DMS53 (cell line): ENCODE measurements around the gene PFKM.

Experiments
- DNase-seq: peaks from one replicate; lab custom pipeline; 2025; lab: John Stamatoyannopoulos, UW

The PFKM gene

GRCh38 chr12:48119078-48119833 lies at the start of gene PFKM:
TSS of gene PFKM (plus strand) at chr12:48119364. CDS start at chr12:48122775, 3,411 bp downstream.
- peak; percentile 95 for DNase-seq

- no peak for DNase-seq
Measured at GRCh38 chr12:48070033-48070432, 49.1 kb upstream of the PFKM start.

GRCh38 chr12:48070731-48071130 lies 48.4 kb upstream of the PFKM start:
- DNase-seq = no peak

GRCh38 chr12:48071808-48072207 lies 47.4 kb upstream of the PFKM start:
- no peak for DNase-seq

- no peak for DNase-seq
Measured at GRCh38 chr12:48072266-48072665, 46.9 kb upstream of the PFKM start.

GRCh38 chr12:48074266-48074665 lies 44.9 kb upstream of the PFKM start:
- no peak for DNase-seq

GRCh38 chr12:48075832-48076231 lies 43.3 kb upstream of the PFKM start:
- no peak for DNase-seq

GRCh38 chr12:48077111-48077510 lies 42.1 kb upstream of the PFKM start:
- no peak for DNase-seq

- no peak for DNase-seq
Measured at GRCh38 chr12:48078901-48079300, 40.3 kb upstream of the PFKM start.

- DNase-seq = no peak
Measured at GRCh38 chr12:48080285-48080684, 38.9 kb upstream of the PFKM start.

GRCh38 chr12:48080821-48081220 lies 38.3 kb upstream of the PFKM start:
- no peak for DNase-seq

GRCh38 chr12:48084066-48084465 lies 35.1 kb upstream of the PFKM start:
- peak; percentile 54 for DNase-seq

- DNase-seq = no peak
Measured at GRCh38 chr12:48084841-48085460, 34.2 kb upstream of the PFKM start.

- no peak for DNase-seq
Measured at GRCh38 chr12:48086327-48086726, 32.8 kb upstream of the PFKM start.

GRCh38 chr12:48092611-48093010 lies 26.6 kb upstream of the PFKM start:
- no peak for DNase-seq

GRCh38 chr12:48104531-48104930 lies 14.6 kb upstream of the PFKM start:
- peak; percentile 53 for DNase-seq

- DNase-seq = peak; percentile 93
Measured at GRCh38 chr12:48105321-48105866, 13.8 kb upstream of the PFKM start.

- peak; percentile 99 for DNase-seq
Measured at GRCh38 chr12:48105867-48106680, 13.1 kb upstream of the PFKM start, which contains the start of gene SENP1. TSS of gene SENP1 (minus strand) at chr12:48106079. CDS start at chr12:48101472, 4,607 bp downstream.

- peak; percentile 38 for DNase-seq
Measured at GRCh38 chr12:48106681-48107613, 12.2 kb upstream of the PFKM start.

GRCh38 chr12:48109424-48109823 lies 9.7 kb upstream of the PFKM start:
- DNase-seq = no peak

GRCh38 chr12:48110691-48111311 lies 8.4 kb upstream of the PFKM start:
- DNase-seq = peak; percentile 17
